Left ventricle myocardium inferior (tissue), 1 donor: ENCODE data around the gene ZNF226. TPM values are rescaled to one million over a fixed set of nuclear protein-coding genes. Genes with fewer than 3 reads are reported as not detected.
"Not testable (repeated sequence)": the region's sequence is repeated elsewhere in the genome, so short reads cannot be mapped to it uniquely, and the experiment has no call there.

Experiments
- DNase-seq: peaks from one replicate; pipeline ENCODE4 v3.0.0-alpha.2; 2020
- H3K27ac ChIP-seq: fragments of 200-600 bp; replicated peaks from 2 replicates; pipeline ENCODE4 v1.8.0; 2021
- H3K27me3 ChIP-seq: fragments of 200-600 bp; 2 replicates; pipeline ENCODE4 v1.8.0; 2021; ENCODE audit warnings: low read depth
- H3K36me3 ChIP-seq: fragments of 200-600 bp; 2 replicates; pipeline ENCODE4 v1.8.0; 2021
- H3K4me1 ChIP-seq: fragments of 200-600 bp; 2 replicates; pipeline ENCODE4 v1.8.0; 2021
- H3K4me3 ChIP-seq: fragments of 200-600 bp; 2 replicates; pipeline ENCODE4 v1.8.0; 2021; ENCODE audit warnings: mild to moderate bottlenecking, moderate library complexity
- H3K9me3 ChIP-seq: fragments of 200-600 bp; replicated peaks from 2 replicates; pipeline ENCODE4 v1.8.0; 2021
- CTCF ChIP-seq: fragments of 200-600 bp; IDR thresholded peaks from 2 replicates; pipeline ENCODE4 v1.8.0; 2021; ENCODE audit warnings: antibody characterized with exemption, mild to moderate bottlenecking, borderline replicate concordance
- intact Hi-C: fragments of 100-400 bp; cut with micrococcal nuclease; formaldehyde crosslinking; loops from one replicate; pipeline ENCODE4 v1.11.0; 2022
- total RNA-seq: library from RNA; stranded (reverse); fragmentation: NEBNext Ultra II Directional; extraction: Animal tissue kit (Norgen Biotek cat#: 25700); gene quantifications from one replicate; pipeline ENCODE4 v1.2.1, GENCODE V29; 2021
- donor health status: DM: no; HTN: yes; CAD: no; lungs with severe emphysema.

ZNF226 gene
- total RNA-seq, 1 donor from 2014 or later = 17.8 TPM

GRCh38 chr19:44212866-44213346, 48.0 kb downstream of the ZNF226 start:
- H3K4me3 ChIP-seq = peak overlapping the region; percentile 91
- peaks cover 35% of the 10 kb centered on the region for H3K36me3 ChIP-seq
- intact Hi-C loops = no loop called here
- no peaks in the 10 kb centered on the region for H3K27me3 ChIP-seq
- DNase-seq = no peak
- peaks cover 28% of the 10 kb centered on the region for H3K4me1 ChIP-seq
- H3K9me3 ChIP-seq = peaks cover 1% of the 10 kb centered on the region
- no peak for TF ChIP-seq CTCF
- H3K27ac ChIP-seq = peak overlapping the region; percentile 92

GRCh38 chr19:44219926-44220325, 55.0 kb downstream of the ZNF226 start:
- H3K4me1 ChIP-seq, intact Hi-C loops, DNase-seq, H3K27me3 ChIP-seq, H3K4me3 ChIP-seq, H3K27ac ChIP-seq: not testable (repeated sequence)
- Histone ChIP-seq H3K9me3 (peaks cover 43% of the 10 kb centered on the region), H3K36me3 (peaks cover 60% of the 10 kb centered on the region)

GRCh38 chr19:44220761-44221160, 55.9 kb downstream of the ZNF226 start:
- Histone ChIP-seq H3K9me3 (peaks cover 50% of the 10 kb centered on the region), H3K36me3 (peaks cover 58% of the 10 kb centered on the region)
- H3K27ac ChIP-seq, H3K27me3 ChIP-seq, H3K4me3 ChIP-seq, H3K4me1 ChIP-seq, DNase-seq, intact Hi-C loops: not testable (repeated sequence)

- peaks cover 55% of the 10 kb centered on the region for H3K9me3 ChIP-seq
- H3K36me3 ChIP-seq = peaks cover 59% of the 10 kb centered on the region
- intact Hi-C loops = not testable (repeated sequence)
Measured at GRCh38 chr19:44221291-44221690, 56.4 kb downstream of the ZNF226 start.

More at GRCh38 chr19:44221291-44221690, 56.4 kb downstream of the ZNF226 start:
- not testable (repeated sequence) for H3K4me1 ChIP-seq, H3K27ac ChIP-seq, H3K27me3 ChIP-seq, DNase-seq, H3K4me3 ChIP-seq

Other genes with a start within 250 kb of the ZNF226 start
- 6.4 TPM for gene ZNF45, start 229.8 kb upstream of the ZNF226 start, total RNA-seq
- 3.7 TPM for gene ZNF221, start 213.9 kb upstream of the ZNF226 start, total RNA-seq
- gene ZNF155, start 180.9 kb upstream of the ZNF226 start, total RNA-seq = 7.3 TPM
- gene ZNF230, start 162.1 kb upstream of the ZNF226 start, total RNA-seq = 3.5 TPM
- 4.6 TPM for gene ZNF222, start 139.7 kb upstream of the ZNF226 start, total RNA-seq
- 2.9 TPM for gene ZNF223, start 113.1 kb upstream of the ZNF226 start, total RNA-seq
- 1.9 TPM for gene ZNF284, start 92.9 kb upstream of the ZNF226 start, total RNA-seq
- gene ZNF224, start 70.7 kb upstream of the ZNF226 start, total RNA-seq = 13.6 TPM
- 2.6 TPM for gene ZNF225, start 51.7 kb upstream of the ZNF226 start, total RNA-seq
- gene ZNF234, start 23.5 kb upstream of the ZNF226 start, total RNA-seq = 8.7 TPM
- gene ZNF227, start 47.4 kb downstream of the ZNF226 start, total RNA-seq = 10.4 TPM
- 6.8 TPM for gene ZNF233, start 94.8 kb downstream of the ZNF226 start, total RNA-seq
- gene ZNF235, start 139.9 kb downstream of the ZNF226 start, total RNA-seq = 4.8 TPM
- gene ZNF112, start 191.6 kb downstream of the ZNF226 start, total RNA-seq = 3.5 TPM
- 5.4 TPM for gene ZNF285, start 236.5 kb downstream of the ZNF226 start, total RNA-seq